Measurements from ENCODE around the gene PRPSAP1.

DNA sequence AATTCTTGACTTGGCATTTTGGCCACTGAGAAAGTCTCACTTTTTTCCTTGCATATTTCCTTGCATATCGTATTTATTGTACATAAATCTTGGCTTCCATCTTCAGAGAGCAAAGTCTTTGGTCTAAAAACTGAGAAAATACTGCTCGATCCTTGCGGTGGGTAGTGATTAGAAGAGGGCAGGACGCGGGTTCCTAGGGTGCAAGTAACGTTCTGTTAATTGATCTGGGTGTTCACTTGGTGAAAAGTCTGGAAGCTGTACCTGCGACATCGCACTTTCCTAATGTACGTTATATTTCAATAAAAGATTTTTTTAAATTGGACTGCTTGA, 89.3 kb downstream of the PRPSAP1 start:
- no peak for TF ChIP-seq POLR2A (IDR thresholded peaks at IDR 0.05)
- TF ChIP-seq, protein P1, sequence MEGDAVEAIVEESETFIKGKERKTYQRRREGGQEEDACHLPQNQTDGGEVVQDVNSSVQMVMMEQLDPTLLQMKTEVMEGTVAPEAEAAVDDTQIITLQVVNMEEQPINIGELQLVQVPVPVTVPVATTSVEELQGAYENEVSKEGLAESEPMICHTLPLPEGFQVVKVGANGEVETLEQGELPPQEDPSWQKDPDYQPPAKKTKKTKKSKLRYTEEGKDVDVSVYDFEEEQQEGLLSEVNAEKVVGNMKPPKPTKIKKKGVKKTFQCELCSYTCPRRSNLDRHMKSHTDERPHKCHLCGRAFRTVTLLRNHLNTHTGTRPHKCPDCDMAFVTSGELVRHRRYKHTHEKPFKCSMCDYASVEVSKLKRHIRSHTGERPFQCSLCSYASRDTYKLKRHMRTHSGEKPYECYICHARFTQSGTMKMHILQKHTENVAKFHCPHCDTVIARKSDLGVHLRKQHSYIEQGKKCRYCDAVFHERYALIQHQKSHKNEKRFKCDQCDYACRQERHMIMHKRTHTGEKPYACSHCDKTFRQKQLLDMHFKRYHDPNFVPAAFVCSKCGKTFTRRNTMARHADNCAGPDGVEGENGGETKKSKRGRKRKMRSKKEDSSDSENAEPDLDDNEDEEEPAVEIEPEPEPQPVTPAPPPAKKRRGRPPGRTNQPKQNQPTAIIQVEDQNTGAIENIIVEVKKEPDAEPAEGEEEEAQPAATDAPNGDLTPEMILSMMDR (IDR thresholded peaks at IDR 0.05) = no peak
